NCI-H774 (cell line): ENCODE data around the gene ABRAXAS1.
A peak's percentile ranks its signal among the peaks of the same experiment; 100 is the strongest.
"Not testable (repeated sequence)": the region's sequence is repeated elsewhere in the genome, so short reads cannot be mapped to it uniquely, and the experiment has no call there.

Source experiments
- DNase-seq: peaks from one replicate; lab custom pipeline; 2025; lab: John Stamatoyannopoulos, UW

The ABRAXAS1 gene

DNA sequence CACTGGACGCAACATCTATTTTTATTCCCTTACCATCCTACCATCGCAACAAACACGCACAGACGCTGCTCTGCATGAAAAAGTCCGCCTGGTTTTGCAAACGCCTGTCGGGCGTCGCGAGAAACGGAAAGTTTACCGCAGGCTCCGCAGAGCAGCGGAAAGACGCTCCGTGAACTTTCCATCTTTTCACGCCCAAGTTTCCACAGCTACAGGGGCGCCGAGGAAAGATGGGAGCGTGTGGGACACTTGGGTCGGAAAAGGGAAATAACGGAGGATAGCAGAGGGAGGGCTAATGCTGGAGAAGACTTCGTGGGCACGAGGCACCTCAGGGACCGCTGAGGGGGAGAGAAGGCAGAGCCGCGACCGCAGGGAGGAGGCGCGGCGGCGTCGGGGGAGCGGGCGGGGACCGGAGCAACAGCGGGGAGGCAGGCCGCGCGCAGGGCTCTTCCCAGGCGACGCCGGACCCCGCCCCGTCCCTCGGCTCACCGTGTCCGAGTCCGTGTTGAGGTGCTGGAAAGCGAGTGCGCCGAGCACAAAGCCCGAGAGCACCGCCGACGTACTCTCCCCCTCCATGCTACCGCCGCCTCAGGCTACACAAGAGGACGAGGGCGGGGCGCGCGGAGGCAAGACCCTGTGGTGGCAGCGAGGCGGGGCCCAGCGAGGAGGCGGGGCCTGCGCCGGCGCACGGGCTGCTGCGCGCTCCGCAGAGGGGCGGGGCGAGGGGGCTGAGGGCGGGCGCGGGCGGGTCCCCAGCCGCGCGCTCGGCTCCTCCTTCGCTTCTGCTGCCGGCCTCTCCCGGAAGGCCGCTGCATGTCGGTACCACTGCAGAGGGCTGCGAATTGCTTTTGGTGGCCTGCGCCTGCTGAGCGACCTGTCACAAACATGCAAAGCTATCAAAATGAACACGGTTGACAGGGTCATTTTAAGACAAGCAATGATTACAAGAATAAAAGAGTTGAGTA lies at the start of gene ABRAXAS1:
Gene ABRAXAS1 (minus strand): TSS at position 601 of the 962 bp plus-strand sequence. CDS start 28 bp downstream, at position 573.
- DNase-seq = peak; percentile 85

DNA sequence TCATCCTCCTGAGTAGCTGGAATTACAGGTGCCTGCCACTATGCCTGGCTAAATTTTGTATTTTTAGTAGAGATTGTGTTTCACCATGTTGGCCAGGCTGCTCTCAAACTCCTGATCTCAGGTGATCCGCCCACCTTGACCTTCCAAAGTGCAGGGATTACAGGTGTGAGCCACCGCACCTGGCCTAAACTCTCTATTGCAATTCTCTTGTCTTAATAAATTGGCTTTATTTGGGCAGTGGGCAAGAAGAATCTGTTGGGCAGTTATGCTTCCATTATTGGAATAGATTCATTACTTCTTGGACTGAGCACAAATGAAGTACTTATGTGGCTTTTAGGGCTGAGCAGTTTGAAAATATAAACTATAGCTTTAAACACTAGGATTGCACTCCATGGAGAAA lies 42.8 kb upstream of the ABRAXAS1 start:
- DNase-seq = no peak

DNA sequence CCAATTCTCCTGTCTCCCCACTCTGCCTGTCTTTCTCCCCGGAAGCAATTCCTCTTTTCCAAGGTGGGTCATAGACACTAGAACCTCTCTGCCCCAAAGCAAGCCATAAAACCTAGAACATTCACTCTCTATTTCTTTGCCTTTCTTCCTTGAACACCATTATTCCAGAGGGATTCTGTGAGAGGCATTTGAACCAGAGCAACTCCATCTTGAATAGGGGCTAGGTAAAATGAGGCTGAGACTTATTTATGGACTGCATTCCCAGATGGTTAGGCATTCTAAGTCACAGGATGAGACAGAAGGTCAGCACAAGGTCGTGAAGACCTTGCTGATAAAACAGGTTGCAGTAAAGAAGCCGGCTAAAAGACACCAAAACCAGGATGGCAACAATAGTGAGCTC lies 37.3 kb upstream of the ABRAXAS1 start:
- no peak for DNase-seq

DNA sequence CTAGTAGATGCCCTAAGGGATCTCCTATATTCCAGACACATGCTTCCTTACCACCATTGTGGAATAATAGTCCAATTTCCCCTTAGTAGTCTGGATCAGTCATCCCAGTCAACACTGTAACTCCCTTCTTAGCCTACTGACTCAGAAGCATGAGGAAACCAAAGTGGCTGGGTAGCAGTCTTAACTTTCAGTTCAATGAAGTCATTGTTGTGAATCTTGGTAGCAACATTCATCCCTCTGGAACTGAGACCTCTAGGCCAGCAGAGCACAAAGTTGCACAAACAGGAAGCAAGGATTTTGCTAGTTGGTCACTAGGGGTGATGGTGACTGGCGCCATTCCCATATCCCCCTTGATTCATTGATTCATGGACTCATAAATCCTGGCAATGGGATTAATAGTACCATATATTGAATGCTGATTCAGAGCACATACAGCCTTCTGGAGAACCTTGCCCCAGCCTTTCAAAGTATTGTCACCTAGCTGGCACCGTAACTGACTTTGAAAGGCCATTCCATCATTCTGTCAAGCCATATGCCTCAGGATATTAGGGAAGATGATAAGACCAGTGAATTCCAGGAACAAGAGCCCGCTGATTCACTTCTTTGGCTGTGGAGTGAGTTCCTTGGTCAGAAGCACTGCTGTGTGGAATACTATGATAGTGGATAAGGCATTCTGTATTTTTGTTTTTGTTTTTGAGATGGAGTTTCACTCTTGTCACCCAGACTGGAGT lies 31.3 kb upstream of the ABRAXAS1 start:
- DNase-seq = no peak

DNA sequence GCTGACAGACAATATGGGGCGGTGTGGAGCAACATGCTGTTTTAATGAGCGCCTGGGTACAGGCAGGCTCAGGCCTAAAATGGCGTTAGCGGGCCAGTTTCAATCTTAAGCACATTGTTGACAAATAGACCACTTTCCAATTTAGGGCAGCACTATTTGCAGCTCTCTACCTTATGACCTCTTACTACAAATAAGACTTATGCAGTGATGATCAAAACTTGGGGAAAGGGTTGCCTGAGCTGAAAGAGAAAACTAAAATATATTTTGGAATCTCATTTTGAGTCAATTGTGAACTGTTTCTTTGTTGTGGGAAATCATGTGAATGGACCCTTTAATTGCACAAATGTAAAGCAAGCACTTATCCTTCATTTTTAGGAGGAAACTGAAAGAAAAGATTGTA lies 25.5 kb upstream of the ABRAXAS1 start:
- no peak for DNase-seq

DNA sequence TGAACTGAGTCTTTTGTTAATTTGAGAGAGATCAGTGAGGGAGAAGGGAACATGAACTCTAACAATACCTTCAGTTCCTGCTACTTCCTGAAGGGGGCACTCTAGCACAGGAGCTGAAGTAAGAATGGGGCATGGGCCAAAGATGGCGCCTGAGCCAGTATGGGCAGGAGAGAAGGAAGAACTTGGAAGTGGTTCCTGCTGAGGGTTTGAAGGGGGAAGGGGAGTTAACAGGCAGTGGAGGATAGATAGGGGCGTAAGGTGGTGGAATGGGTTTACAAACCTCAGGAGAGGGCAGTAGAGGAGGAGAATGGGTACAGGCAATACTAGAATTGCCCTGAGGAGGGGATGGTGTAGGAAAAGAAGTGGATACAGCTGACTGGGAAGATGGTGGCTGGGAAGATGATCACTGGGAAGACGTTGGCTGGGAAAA lies 24.3 kb upstream of the ABRAXAS1 start:
- peak; percentile 7 for DNase-seq

DNA sequence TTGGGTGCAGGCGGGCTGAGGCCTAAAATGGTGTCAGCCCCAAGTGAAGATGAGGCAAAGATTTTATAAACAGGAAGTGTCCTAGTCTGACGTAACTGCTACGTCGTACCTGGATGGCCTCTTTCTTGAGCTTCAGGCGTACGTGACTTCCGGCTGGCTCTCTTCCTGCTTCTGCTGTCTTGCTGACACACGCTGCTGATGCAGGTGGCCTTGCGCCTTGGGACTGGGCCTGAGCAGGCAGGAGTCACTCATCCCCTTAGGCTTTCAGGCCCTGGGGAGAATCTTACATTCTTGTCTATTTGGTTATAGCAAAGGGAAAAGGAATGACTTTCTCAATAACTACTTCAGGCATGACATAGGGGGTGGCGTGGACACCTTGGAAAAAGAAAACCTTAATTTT lies 20.1 kb upstream of the ABRAXAS1 start:
- no peak for DNase-seq

DNA sequence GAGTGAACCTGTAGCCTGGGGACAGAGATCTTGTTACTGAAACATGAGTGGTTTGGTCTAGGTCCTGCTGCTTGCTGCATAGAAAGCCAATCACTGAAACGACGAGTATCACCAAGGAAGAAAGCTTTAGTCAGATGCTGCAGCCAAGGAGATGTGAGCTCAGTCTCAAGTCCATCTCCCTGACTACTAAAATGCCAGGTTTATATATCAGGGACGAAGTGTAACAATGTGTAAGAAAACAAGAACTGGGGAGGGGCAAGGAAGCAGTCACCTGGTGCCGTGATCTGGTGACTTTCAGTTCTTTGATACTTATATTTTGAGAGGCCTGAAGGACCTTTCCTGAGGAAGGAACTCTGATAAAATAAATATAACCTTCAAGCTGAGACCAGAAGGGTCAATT lies 19.6 kb upstream of the ABRAXAS1 start:
- DNase-seq = no peak

DNA sequence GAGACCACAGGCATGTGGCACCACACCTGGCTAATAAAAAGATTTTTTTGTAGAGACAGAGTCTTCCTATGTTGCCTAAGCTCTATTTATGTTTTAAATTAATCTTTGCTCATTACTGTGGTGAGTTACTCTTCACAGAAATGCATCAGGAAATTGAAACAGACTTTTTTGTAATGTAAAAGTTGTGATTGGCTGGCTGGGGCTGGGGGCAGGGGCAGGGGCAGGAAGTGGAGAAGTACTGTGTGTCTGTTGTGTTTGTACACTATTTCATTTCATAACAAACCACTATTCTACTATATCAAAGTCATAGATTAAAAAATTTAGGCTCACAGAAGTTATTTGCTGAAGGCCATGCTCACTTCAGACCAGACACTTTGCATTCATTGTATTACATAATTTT lies 19.1 kb upstream of the ABRAXAS1 start:
- no peak for DNase-seq

DNA sequence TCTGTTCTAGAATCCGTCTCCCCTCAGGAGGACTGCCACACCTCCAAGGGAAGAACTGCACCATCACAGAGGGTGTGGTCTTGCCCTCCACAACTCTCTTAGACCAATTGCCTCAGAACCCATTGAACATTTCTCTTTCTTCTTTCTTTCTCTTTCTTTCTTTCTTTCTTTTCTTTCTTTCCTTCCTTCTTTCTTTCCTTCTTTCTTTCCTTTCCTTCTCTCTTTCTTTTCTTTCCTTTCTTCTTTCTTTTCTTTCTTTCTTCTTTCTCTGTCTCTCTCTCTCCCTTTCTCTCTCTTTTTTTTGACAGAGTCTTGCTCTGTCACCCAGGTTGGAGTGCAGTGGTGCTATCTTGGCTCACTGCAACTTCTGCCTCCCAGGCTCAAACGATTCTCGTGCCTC lies 16.8 kb upstream of the ABRAXAS1 start:
- not testable (repeated sequence) for DNase-seq

DNA sequence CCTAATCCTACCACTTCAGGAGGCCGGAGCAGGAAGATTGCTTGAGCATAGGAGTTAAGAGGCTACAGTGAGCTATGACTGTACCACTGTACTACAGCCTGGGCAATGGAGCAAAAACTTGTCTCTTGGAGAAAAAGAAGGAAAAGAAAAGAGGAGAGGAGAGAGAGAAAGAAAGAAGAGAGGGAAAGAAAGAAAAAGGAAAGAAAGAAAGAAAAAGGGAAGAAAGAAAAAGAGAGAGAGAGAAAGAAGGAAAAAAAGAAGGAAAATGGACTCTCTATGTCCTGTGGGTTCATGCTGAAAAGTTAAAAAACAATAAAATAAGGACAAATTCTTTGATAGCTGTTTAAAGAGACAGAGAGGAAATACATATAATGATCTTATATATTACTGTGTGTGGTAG lies 13.3 kb upstream of the ABRAXAS1 start:
- DNase-seq = no peak

DNA sequence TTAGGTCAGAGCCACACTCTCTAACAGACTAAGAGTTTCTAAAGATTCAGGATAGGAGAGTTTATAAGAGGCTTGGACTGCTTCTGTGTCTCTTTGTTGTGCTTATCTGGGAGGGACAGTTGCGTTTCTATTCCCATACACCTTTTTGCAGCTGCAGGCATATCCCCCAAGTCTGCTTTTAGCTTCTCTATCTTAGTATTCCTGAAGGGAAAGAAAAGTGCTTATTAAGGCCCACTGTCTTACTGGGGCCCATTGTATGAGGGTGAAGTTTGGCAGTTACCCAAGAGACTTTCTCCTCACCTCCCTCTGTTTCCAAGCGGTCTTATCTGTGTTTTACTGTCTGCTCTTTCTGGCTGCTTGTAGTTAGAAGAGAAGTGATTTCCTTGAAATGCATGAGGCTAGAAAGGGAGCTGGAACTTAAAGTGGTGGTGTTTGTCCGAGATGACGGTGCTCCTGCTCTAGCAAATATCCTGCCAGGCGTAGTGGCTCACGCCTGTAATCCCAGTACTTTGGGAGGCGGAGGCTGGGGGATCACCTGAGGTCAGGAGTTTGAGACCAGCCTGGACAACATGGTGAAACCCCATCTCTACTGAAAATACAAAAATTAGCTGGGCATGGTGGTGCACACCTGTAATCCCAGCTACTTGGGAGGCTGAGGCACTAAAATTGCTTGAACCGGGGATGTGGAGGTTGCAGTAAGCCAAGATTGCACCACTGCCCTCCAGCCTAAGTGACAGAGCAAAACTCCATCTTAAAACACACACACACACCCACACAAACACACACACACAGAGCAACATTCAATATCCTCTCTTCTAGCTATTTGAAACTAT lies 11.4 kb upstream of the ABRAXAS1 start:
- not testable (repeated sequence) for DNase-seq

DNA sequence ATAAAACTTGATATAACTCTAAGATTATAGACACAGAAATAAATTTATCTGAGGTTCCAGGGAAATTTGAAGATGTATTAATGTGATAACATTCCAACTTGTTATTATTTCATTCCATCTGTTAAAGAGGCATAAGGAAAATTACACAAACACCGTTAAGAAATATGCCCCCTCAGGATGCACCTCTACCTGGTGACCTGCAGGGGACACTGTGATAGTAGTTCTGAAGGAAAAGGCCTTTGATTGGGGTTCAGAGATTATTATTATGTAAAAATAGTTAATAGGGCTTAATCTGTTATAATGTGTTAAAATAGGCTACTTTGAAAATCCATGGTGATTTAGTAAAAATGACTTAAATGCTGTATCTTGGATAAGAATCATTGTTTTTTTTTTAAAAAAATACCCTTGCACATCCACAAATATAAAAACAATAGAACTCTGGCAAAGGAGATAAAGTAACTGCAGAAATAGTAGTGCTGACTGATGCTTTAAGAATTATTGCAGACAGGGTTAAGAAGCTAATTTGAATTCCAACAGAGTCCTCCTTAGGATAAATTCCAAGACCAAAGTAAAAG lies 6.1 kb upstream of the ABRAXAS1 start:
- no peak for DNase-seq

DNA sequence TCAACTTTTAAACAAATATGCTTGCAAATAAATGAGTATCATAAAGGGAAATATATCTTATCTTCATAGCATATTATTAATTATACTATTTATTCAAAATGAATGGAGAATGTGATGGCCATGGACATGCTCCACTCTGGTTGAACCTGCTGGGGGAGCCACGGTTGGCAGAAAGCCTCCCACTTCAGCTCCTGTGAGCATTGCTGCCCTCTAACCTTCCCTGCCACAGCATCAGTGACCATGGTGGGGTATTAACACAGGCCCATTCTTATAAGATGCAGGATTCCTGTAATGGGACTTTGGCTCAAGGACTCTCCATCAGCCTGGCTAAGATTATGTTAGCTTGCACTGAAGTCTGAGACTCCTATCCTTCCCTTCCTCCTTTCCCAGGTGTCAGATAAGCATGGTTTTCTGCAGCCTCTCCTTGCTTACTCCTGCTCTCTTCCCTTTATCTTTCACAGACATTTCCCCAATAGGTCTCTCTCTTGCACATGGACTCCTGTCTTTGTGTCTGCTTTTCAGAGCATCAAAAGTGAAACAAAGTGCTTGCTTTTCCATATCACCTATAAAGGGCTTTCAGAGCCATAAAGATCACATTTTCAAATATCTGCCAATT lies 4.9 kb upstream of the ABRAXAS1 start:
- no peak for DNase-seq

DNA sequence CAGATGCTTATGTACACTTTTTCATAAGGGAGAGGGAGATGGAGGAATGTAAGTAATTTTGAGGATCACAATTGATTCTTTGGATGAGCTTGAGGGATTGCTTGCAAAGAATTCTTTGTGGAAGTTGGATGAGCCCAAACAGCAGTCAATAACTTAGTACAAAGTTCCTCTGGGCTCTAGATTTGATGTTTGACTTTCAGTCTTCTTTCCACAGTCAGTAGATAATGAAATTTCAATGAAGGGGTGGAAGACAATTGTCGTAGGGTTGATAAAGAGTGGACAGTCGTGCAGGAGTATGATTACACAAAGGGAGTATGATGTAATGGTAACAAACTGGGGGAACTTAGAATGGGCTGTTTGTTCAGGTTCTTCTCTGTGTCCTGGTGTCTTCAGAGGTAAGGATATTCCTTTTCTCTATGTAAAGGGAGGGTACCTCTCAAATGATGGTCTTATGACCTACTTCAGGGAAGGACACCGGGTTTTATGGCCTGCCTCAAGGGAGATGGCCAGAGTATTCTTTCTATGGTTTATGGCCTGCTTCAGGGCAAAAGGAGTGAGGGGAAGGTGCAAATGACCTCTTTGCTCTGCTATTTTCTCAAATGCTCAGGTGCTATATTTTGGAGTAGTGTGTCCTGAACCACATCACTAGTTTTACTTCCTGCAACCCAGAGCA lies 1.7 kb upstream of the ABRAXAS1 start:
- DNase-seq = no peak

DNA sequence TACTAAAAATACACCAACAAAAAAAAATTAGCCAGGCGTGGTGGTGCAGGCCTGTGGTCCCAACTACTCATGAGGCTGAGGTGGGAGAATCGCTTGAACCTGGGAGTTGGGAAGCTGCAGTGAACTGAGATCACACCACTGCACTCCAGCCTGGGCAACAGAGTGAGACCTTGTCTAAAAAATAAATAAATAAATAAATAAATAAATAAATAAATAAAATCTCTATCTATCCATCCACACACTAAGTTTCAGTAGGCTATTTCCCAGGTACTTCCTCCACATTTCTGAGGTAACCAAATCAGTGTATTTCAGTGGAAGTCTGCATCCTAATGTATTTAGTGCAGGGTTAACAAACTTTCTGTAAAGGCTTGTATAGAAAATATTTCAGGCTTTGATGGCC lies 10.9 kb downstream of the ABRAXAS1 start:
- no peak for DNase-seq

DNA sequence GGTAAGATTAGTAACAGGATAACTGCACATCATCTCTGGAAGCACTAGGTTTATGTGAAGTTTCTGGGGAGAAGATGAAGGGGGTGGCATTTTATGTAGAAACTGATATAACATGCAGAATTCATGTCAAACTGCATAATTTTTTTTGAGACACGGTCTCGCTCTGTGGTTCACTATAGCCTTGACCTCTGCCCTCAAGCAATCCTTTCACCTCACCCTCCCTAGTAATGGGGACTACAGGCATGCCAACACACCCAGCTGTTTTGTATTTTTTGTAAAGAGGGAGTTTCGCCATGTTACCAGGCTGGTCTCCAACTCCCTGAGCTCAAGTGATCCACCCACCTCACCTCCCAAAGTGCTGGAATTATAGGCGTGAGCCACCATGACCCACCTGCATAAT lies 11.5 kb downstream of the ABRAXAS1 start:
- no peak for DNase-seq

DNA sequence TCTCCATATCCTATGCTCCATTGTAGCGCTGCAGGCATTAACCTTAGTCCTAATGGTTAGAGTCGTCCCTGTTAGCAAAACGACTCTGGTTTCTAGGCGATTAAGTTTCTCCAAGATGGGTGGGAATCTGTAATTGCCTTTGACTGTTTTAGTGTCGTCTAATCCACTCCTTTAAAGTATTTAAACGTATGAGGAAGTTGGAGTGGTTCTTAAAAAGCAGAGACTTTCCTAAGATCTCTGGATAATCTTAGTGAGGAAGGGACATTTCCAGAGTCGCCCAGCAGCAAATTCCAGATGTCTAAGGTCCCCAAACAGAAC lies 28.8 kb downstream of the ABRAXAS1 start:
- no peak for DNase-seq

DNA sequence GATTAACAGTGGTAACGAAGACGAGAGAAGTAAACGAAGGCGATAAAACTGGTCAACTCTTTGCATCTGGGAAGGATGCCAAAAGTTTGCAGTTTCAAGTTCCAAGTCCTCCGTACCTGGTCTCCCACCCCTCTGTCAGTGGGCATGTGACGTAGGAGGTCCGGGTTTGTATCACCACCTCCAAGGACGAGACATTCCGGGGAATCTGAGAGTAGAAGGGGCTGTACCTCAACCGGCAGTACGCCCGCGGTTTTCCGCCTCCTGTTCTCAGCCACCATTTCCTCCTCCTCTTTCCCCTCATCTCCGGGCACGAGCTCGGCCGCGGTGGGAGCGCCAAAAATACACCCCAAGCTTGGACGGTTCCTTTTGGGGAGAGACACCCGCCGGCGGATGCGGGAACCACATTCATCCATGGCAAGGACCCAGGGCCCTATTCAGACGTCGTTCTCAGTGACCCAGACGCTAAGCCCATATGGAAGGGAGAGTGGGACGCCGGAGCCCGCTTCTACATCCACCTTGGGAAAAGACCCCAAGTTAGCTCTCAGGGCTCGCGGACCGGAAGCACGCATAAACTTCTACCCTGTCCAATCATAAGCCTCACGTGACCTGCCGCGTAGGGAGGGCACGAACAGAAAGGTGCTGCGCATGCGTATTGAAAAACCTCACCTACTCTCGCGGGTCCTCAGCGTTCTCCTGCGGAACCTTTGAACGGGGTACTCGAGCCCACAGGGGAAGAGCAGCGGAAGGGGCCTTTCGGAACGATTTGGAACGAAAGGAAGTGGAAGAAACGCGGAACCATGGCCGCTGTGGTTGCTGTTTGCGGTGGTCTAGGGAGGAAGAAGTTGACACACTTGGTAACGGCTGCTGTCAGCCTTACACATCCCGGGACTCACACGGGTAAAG lies 29.4 kb downstream of the ABRAXAS1 start, which contains the start of the genes HELQ and MRPS18C:
Gene HELQ (minus strand): TSS at position 543 of the 903 bp plus-strand sequence. CDS start 130 bp downstream, at position 413.
Gene MRPS18C (plus strand): TSS at position 778 of the 903 bp plus-strand sequence. CDS start 20 bp downstream, at position 798.
- DNase-seq = peak; percentile 87

DNA sequence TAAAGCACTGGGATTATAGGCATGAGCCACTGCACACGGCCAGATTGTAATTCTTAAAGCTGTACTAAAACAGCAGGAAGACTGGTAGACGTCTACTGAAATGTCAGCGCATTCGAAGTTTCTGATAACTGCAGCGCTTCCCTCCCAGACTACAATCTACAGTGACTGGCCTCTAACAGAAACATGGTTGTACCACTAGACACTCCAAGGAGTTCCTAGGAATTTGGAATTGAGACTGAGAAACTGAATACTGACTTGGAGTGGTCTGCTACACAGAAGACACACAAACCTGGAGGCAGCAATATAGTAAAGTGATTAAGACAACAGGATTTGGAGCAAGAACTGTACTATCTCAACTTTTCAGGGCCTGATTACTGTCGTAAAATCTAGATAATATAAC lies 30.2 kb downstream of the ABRAXAS1 start:
- DNase-seq = no peak
